Activated effector memory CD4-positive, alpha-beta T cell treated with Interleukin-2 at 50 U/mL for 16 hours (primary cell): ENCODE results near the gene OR5AN1.
"Not testable (repeated sequence)": the region's sequence is repeated elsewhere in the genome, so short reads cannot be mapped to it uniquely, and the experiment has no call there.

Experiments
- DNase-seq: peaks from one replicate; pipeline ENCODE4 v3.0.0-alpha.2; 2020

The OR5AN1 gene

GRCh38 chr11:59358595-59358994 lies at the start of gene OR5AN1:
Gene OR5AN1 (plus strand): TSS chr11:59358895. CDS start chr11:59364459, 5,564 bp downstream.
- no peak for DNase-seq

- DNase-seq, result no peak
Observed at GRCh38 chr11:59335001-59335400, 23.7 kb upstream of the OR5AN1 start.

GRCh38 chr11:59336176-59336575 lies 22.5 kb upstream of the OR5AN1 start:
- DNase-seq, result no peak

GRCh38 chr11:59336931-59337330 lies 21.8 kb upstream of the OR5AN1 start:
- no peak for DNase-seq

- not testable (repeated sequence) for DNase-seq
Observed at GRCh38 chr11:59349657-59350056, 9.0 kb upstream of the OR5AN1 start.

- no peak for DNase-seq
Observed at GRCh38 chr11:59355226-59355625, 3.5 kb upstream of the OR5AN1 start.

- DNase-seq, result no peak
Observed at GRCh38 chr11:59356561-59356960, 2.1 kb upstream of the OR5AN1 start.

GRCh38 chr11:59358020-59358419 lies 675 bp upstream of the OR5AN1 start:
- DNase-seq, result no peak

GRCh38 chr11:59365232-59366018 lies 6.7 kb downstream of the OR5AN1 start:
- DNase-seq, result no peak

GRCh38 chr11:59368238-59369022 lies 9.7 kb downstream of the OR5AN1 start:
- DNase-seq, result no peak

GRCh38 chr11:59372324-59372723 lies 13.6 kb downstream of the OR5AN1 start:
- not testable (repeated sequence) for DNase-seq

GRCh38 chr11:59380263-59381059 lies 21.8 kb downstream of the OR5AN1 start:
- no peak for DNase-seq

GRCh38 chr11:59394186-59394585 lies 35.5 kb downstream of the OR5AN1 start:
- DNase-seq, result no peak

- no peak for DNase-seq
Observed at GRCh38 chr11:59400461-59401261, 42.0 kb downstream of the OR5AN1 start.

- DNase-seq, result no peak
Observed at GRCh38 chr11:59401262-59401552, 42.5 kb downstream of the OR5AN1 start.

GRCh38 chr11:59403546-59403945 lies 44.9 kb downstream of the OR5AN1 start:
- DNase-seq, result no peak

GRCh38 chr11:59413646-59414045 lies 55.0 kb downstream of the OR5AN1 start:
- no peak for DNase-seq

- no peak for DNase-seq
Observed at GRCh38 chr11:59415111-59415510, 56.4 kb downstream of the OR5AN1 start.

GRCh38 chr11:59416613-59417012 lies 57.9 kb downstream of the OR5AN1 start:
- DNase-seq, result no peak

- DNase-seq, result no peak
Observed at GRCh38 chr11:59417023-59417422, 58.3 kb downstream of the OR5AN1 start.

GRCh38 chr11:59418156-59418555 lies 59.5 kb downstream of the OR5AN1 start:
- no peak for DNase-seq
